ENCODE measurements around the gene TKTL2.
"Not testable (repeated sequence)": the region's sequence is repeated elsewhere in the genome, so short reads cannot be mapped to it uniquely, and the experiment has no call there.

Gene TKTL2

GRCh38 chr4:163462556-163462955 lies 11.0 kb downstream of the TKTL2 start:
- ChIA-PET CTCF (no interaction called here), POLR2A (no interaction called here)
- no peak for TF ChIP-seq CTCF (IDR thresholded peaks at IDR 0.05; ENCODE audit: control extremely low read depth, extremely low read depth, low read depth, missing control alignments)
- DNase-seq (ENCODE audit: extremely low spot score), result no peak

GRCh38 chr4:163448540-163449203 lies 24.9 kb downstream of the TKTL2 start:
- CTCF ChIA-PET, result interaction anchor here (1.6 kb wide), 1 partner anchor 9 kb away, joined by 4 read pairs; no protein-coding TSS in a partner anchor
- no peak for TF ChIP-seq CTCF (IDR thresholded peaks at IDR 0.05; ENCODE audit: control extremely low read depth, extremely low read depth, low read depth, missing control alignments)
- no peak for DNase-seq (ENCODE audit: extremely low spot score)
- POLR2A ChIA-PET, result no interaction called here

DNA sequence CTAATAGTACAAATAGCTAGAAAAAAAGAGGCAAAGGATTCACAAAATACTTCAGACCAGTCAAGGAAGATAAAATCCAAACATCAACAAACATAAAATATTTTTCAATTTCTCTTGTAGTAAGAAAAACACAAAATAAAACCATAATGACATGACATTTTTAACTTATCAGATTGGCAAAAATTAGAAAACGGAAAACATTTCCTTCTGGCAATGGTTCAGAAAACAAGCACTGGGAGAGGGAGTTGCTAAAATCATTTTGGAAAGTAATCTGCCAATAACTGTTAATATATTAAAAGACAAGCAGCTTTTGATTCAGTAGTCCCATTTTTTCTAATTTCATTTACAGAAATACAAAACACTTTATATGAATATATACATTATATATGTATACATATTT lies 26.1 kb downstream of the TKTL2 start:
- POLR2A ChIA-PET, result no interaction called here
- no peak for DNase-seq (ENCODE audit: extremely low spot score)
- no peak for TF ChIP-seq CTCF (IDR thresholded peaks at IDR 0.05; ENCODE audit: control extremely low read depth, extremely low read depth, low read depth, missing control alignments)
- CTCF ChIA-PET, result no interaction called here

GRCh38 chr4:163447023-163447422 lies 26.5 kb downstream of the TKTL2 start:
- POLR2A ChIA-PET; CTCF ChIA-PET; DNase-seq (ENCODE audit: extremely low spot score): not testable (repeated sequence)

DNA sequence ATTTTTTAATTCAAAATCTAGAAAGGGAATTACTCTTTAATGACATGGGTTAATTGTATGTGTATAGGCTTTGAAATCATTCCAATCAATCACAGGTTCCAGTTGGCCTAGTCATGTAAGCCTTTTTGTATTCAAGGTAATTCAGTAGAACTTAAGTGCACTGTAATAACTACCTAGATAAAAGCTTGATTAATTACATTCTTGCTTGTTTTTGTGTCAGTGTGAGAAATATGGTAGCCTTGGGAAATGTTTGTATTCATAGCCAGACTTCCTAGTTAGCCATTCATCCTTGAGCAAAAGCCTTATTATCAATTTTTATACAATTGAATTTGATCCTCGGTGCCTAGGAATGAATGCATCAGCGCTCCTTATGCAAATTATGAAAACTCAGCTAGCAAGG lies 33.5 kb downstream of the TKTL2 start:
- DNase-seq (ENCODE audit: extremely low spot score), result no peak
- ChIA-PET POLR2A (no interaction called here), CTCF (interaction anchor here (1.0 to 1.6 kb wide), 4 partner anchors 9 to 103 kb away, joined by 3 to 4 read pairs (median 4); no protein-coding TSS in a partner anchor)
- no peak for TF ChIP-seq CTCF (IDR thresholded peaks at IDR 0.05; ENCODE audit: control extremely low read depth, extremely low read depth, low read depth, missing control alignments)

All from GM10248 (cell line).